ENCODE measurements around the gene PCDH10. TPM values are rescaled to one million over a fixed set of nuclear protein-coding genes. Genes with fewer than 3 reads are reported as not detected.

PCDH10 gene, protein sequence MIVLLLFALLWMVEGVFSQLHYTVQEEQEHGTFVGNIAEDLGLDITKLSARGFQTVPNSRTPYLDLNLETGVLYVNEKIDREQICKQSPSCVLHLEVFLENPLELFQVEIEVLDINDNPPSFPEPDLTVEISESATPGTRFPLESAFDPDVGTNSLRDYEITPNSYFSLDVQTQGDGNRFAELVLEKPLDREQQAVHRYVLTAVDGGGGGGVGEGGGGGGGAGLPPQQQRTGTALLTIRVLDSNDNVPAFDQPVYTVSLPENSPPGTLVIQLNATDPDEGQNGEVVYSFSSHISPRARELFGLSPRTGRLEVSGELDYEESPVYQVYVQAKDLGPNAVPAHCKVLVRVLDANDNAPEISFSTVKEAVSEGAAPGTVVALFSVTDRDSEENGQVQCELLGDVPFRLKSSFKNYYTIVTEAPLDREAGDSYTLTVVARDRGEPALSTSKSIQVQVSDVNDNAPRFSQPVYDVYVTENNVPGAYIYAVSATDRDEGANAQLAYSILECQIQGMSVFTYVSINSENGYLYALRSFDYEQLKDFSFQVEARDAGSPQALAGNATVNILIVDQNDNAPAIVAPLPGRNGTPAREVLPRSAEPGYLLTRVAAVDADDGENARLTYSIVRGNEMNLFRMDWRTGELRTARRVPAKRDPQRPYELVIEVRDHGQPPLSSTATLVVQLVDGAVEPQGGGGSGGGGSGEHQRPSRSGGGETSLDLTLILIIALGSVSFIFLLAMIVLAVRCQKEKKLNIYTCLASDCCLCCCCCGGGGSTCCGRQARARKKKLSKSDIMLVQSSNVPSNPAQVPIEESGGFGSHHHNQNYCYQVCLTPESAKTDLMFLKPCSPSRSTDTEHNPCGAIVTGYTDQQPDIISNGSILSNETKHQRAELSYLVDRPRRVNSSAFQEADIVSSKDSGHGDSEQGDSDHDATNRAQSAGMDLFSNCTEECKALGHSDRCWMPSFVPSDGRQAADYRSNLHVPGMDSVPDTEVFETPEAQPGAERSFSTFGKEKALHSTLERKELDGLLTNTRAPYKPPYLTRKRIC
- total RNA-seq = not detected

- CTCF ChIA-PET = no interaction called here
- Mint-ChIP-seq H3K4me3 (peak within 1 kb of the TSS; percentile 62), H3K27me3 (ENCODE audit: low read depth) (peaks cover 77% of the 10 kb centered on the region), H3K9me3 (no peaks in the 10 kb centered on the region), H3K4me1 (ENCODE audit: low read depth) (peaks cover 15% of the 10 kb centered on the region), H3K36me3 (ENCODE audit: low read depth) (peaks cover 3% of the 10 kb centered on the region), H3K27ac (no peak within 1 kb of the TSS)
- peak; percentile 49 for DNase-seq
- intact Hi-C loops (cut with micrococcal nuclease) = no loop called here
These were observed at the start of gene PCDH10 for GRCh38 chr4:133148690-133149363. Gene PCDH10 (plus strand): TSS chr4:133149294. CDS start chr4:133150141, 847 bp downstream.

DNA sequence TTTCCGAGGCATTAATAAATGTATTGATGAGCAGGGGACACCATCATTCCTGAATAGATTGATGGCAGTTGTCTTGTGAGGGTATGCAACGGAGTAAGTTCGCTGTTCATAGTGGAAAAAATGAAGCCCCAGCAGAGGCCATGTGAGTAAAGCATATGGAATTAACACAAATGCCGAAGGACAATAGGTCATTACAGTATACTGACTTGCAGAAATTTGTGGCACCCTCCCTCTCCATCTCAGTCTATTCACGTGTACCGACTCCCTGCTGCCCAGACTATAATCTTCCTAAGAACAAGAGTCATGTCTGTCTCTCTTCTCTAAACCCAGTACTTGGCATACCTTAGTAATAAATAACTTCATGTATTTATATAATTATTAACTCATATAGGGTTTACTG is 47.1 kb upstream of the PCDH10 start:
- CTCF ChIA-PET = no interaction called here
- Mint-ChIP-seq H3K4me1 (ENCODE audit: low read depth) (no peaks in the 10 kb centered on the region), H3K9me3 (peaks cover 7% of the 10 kb centered on the region), H3K36me3 (ENCODE audit: low read depth) (no peaks in the 10 kb centered on the region), H3K27ac (no peak overlapping the region), H3K27me3 (ENCODE audit: low read depth) (no peaks in the 10 kb centered on the region), H3K4me3 (no peak overlapping the region)
- intact Hi-C loops (cut with micrococcal nuclease) = no loop called here
- DNase-seq = no peak

- Mint-ChIP-seq H3K27me3 (ENCODE audit: low read depth) (no peaks in the 10 kb centered on the region), H3K36me3 (ENCODE audit: low read depth) (no peaks in the 10 kb centered on the region), H3K4me1 (ENCODE audit: low read depth) (no peaks in the 10 kb centered on the region), H3K27ac (no peak overlapping the region), H3K4me3 (no peak overlapping the region), H3K9me3 (peaks cover 7% of the 10 kb centered on the region)
- intact Hi-C loops (cut with micrococcal nuclease) = no loop called here
- no peak for DNase-seq
- CTCF ChIA-PET = no interaction called here
These were observed 46.3 kb upstream of the PCDH10 start for GRCh38 chr4:133102612-133103409.

DNA sequence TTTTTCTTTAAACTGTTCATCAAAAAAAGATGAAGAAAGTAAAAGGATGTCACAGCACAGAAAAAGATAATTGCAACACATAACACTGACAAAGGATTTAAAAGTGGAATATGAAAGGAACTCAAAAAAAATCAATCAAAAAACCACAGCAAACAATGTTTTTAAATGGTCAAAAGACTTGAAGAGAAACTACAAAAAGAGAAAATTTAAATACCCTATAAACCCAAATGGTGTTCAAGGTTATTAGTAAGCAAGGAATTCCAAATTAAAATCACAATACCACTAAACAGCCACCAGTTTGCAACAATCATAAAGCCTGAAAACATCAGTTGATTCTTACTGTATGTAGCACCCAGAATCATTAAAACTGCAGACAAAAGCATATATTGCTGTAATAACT is 36.5 kb upstream of the PCDH10 start:
- intact Hi-C loops (cut with micrococcal nuclease) = no loop called here
- DNase-seq = no peak
- Mint-ChIP-seq H3K36me3 (ENCODE audit: low read depth) (no peaks in the 10 kb centered on the region), H3K27ac (no peak overlapping the region), H3K9me3 (peaks cover 2% of the 10 kb centered on the region), H3K4me1 (ENCODE audit: low read depth) (no peaks in the 10 kb centered on the region), H3K27me3 (ENCODE audit: low read depth) (no peaks in the 10 kb centered on the region), H3K4me3 (no peak overlapping the region)
- CTCF ChIA-PET = no interaction called here

DNA sequence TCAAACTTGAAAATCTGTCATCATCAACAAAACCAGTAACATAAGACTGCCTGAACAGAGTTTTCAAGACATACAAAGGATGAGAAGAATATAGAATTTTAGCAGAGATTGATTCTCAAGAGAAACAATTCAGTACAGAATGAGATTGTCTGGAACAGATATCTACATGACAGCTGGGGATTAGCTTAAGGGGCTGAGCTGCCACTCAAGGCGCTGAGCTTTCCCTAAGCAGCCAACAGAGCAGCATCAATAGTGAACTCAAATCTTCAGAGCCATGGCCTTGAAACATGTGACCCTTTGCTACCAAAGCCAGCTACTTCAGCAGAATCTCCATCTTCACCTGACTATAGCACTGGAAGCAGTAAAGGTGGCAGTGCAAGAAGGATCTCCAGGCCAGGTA is 24.3 kb upstream of the PCDH10 start:
- Mint-ChIP-seq H3K4me1 (ENCODE audit: low read depth) (no peaks in the 10 kb centered on the region), H3K27me3 (ENCODE audit: low read depth) (no peaks in the 10 kb centered on the region), H3K9me3 (peaks cover 7% of the 10 kb centered on the region), H3K36me3 (ENCODE audit: low read depth) (no peaks in the 10 kb centered on the region), H3K27ac (no peak overlapping the region), H3K4me3 (no peak overlapping the region)
- DNase-seq = no peak
- CTCF ChIA-PET = no interaction called here
- intact Hi-C loops (cut with micrococcal nuclease) = no loop called here

GRCh38 chr4:133127500-133127899 is 21.6 kb upstream of the PCDH10 start:
- no peak overlapping the region for H3K27ac Mint-ChIP-seq
- CTCF ChIA-PET = no interaction called here
- intact Hi-C loops (cut with micrococcal nuclease) = no loop called here

GRCh38 chr4:133129237-133129636 is 19.9 kb upstream of the PCDH10 start:
- H3K36me3 Mint-ChIP-seq (ENCODE audit: low read depth) = no peaks in the 10 kb centered on the region

More at GRCh38 chr4:133127500-133127899, 21.6 kb upstream of the PCDH10 start:
- Mint-ChIP-seq H3K36me3 (ENCODE audit: low read depth) (no peaks in the 10 kb centered on the region), H3K9me3 (peaks cover 7% of the 10 kb centered on the region), H3K27me3 (ENCODE audit: low read depth) (no peaks in the 10 kb centered on the region), H3K4me1 (ENCODE audit: low read depth) (no peaks in the 10 kb centered on the region), H3K4me3 (no peak overlapping the region)
- DNase-seq = no peak

GRCh38 chr4:133130171-133130570 is 18.9 kb upstream of the PCDH10 start:
- Mint-ChIP-seq H3K9me3 (peaks cover 5% of the 10 kb centered on the region), H3K36me3 (ENCODE audit: low read depth) (no peaks in the 10 kb centered on the region), H3K27me3 (ENCODE audit: low read depth) (no peaks in the 10 kb centered on the region), H3K4me3 (no peak overlapping the region), H3K27ac (no peak overlapping the region), H3K4me1 (ENCODE audit: low read depth) (no peaks in the 10 kb centered on the region)
- CTCF ChIA-PET = interaction anchor here (1.7 kb wide), 1 partner anchor 17 kb away, joined by 8 read pairs; no protein-coding TSS in a partner anchor
- no peak for DNase-seq
- intact Hi-C loops (cut with micrococcal nuclease) = no loop called here

More at GRCh38 chr4:133129237-133129636, 19.9 kb upstream of the PCDH10 start:
- no peaks in the 10 kb centered on the region for H3K4me1 Mint-ChIP-seq (ENCODE audit: low read depth)
- intact Hi-C loops (cut with micrococcal nuclease) = no loop called here
- CTCF ChIA-PET = no interaction called here
- no peak overlapping the region for H3K27ac Mint-ChIP-seq
- peaks cover 7% of the 10 kb centered on the region for H3K9me3 Mint-ChIP-seq
- no peak overlapping the region for H3K4me3 Mint-ChIP-seq
- H3K27me3 Mint-ChIP-seq (ENCODE audit: low read depth) = no peaks in the 10 kb centered on the region
- no peak for DNase-seq

GRCh38 chr4:133131829-133132460 is 17.1 kb upstream of the PCDH10 start:
- H3K27me3 Mint-ChIP-seq (ENCODE audit: low read depth) = no peaks in the 10 kb centered on the region
- intact Hi-C loops (cut with micrococcal nuclease) = no loop called here
- no peaks in the 10 kb centered on the region for H3K36me3 Mint-ChIP-seq (ENCODE audit: low read depth)
- DNase-seq = no peak
- CTCF ChIA-PET = interaction anchor here (1.7 kb wide), 1 partner anchor 15 kb away, joined by 8 read pairs; no protein-coding TSS in a partner anchor
- H3K27ac Mint-ChIP-seq = no peak overlapping the region
- no peaks in the 10 kb centered on the region for H3K4me1 Mint-ChIP-seq (ENCODE audit: low read depth)
- H3K9me3 Mint-ChIP-seq = peaks cover 2% of the 10 kb centered on the region
- no peak overlapping the region for H3K4me3 Mint-ChIP-seq

GRCh38 chr4:133136833-133137232 is 12.3 kb upstream of the PCDH10 start:
- H3K36me3 Mint-ChIP-seq (ENCODE audit: low read depth) = no peaks in the 10 kb centered on the region
- intact Hi-C loops (cut with micrococcal nuclease) = no loop called here
- H3K4me3 Mint-ChIP-seq = no peak overlapping the region
- H3K4me1 Mint-ChIP-seq (ENCODE audit: low read depth) = no peaks in the 10 kb centered on the region
- CTCF ChIA-PET = interaction anchor here (0.6 kb wide), 1 partner anchor 10 kb away, joined by 3 read pairs; no protein-coding TSS in a partner anchor
- no peaks in the 10 kb centered on the region for H3K27me3 Mint-ChIP-seq (ENCODE audit: low read depth)
- no peak overlapping the region for H3K27ac Mint-ChIP-seq
- no peak for DNase-seq
- no peaks in the 10 kb centered on the region for H3K9me3 Mint-ChIP-seq

DNA sequence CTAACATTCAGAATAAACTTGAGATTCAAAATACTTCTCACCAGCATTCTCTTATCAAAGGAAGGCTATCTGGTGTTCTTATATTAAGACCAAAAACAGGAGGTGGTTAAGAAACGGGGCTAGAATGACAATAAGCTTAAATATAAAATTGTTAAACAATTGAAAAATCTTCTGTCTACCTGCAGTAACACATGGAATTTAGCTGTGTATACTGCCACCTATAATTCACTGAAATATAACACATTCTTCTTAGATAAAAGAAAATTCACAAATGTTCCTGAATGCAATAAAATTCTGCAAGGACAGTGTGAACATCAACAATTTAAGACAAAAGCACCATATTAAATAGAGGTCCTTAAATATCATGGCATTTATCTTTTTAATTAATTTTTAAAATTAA is 11.5 kb upstream of the PCDH10 start:
- no peak overlapping the region for H3K4me3 Mint-ChIP-seq
- intact Hi-C loops (cut with micrococcal nuclease) = no loop called here
- CTCF ChIA-PET = no interaction called here
- no peak for DNase-seq
- H3K4me1 Mint-ChIP-seq (ENCODE audit: low read depth) = no peaks in the 10 kb centered on the region
- H3K27ac Mint-ChIP-seq = no peak overlapping the region
- H3K36me3 Mint-ChIP-seq (ENCODE audit: low read depth) = no peaks in the 10 kb centered on the region
- H3K9me3 Mint-ChIP-seq = no peaks in the 10 kb centered on the region
- H3K27me3 Mint-ChIP-seq (ENCODE audit: low read depth) = no peaks in the 10 kb centered on the region
